ENCODE results near the gene GNB1L. TPM values are rescaled to one million over a fixed set of nuclear protein-coding genes. Genes with fewer than 3 reads are reported as not detected.

Gene GNB1L
- polyA plus RNA-seq, 4 donors = 3.2 to 7.9 (median 3.8) TPM

DNA sequence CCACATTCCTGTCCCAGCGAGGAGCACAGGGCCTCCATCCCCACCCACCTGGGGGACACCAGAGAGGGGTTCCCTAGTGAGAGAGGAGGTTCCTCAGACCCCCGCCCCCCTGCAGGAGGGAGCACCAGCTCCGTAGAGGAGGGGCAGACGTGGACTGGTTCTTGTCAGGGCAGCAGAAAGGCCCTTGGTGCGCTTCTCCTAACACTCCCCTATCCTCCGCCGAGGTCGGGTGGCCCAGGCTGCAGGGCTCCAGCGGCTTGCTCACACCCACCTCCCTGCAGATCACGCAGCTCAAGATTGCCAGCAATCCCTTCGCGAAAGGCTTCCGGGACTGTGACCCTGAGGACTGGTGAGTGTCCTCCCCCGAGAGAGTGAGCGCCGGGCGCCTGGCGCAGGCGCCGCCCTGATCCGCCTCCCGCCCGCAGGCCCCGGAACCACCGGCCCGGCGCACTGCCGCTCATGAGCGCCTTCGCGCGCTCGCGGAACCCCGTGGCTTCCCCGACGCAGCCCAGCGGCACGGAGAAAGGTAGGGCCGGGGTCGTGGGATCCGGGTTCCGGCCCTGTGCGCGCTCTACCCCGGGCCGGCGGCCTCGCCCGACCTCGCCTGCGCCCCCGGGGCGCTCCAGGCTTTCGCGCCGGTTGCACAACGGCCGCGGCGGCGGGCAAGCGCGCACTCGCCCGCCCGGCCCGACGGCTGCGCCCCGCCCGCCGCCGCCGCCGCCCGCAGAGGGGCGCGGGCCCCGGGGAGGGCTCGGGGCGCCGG lies 89.0 kb downstream of the GNB1L start:
- DNase-seq (ENCODE audit: low read depth in 4 of 4, low spot score in 3 of 4) = no peak

DNA sequence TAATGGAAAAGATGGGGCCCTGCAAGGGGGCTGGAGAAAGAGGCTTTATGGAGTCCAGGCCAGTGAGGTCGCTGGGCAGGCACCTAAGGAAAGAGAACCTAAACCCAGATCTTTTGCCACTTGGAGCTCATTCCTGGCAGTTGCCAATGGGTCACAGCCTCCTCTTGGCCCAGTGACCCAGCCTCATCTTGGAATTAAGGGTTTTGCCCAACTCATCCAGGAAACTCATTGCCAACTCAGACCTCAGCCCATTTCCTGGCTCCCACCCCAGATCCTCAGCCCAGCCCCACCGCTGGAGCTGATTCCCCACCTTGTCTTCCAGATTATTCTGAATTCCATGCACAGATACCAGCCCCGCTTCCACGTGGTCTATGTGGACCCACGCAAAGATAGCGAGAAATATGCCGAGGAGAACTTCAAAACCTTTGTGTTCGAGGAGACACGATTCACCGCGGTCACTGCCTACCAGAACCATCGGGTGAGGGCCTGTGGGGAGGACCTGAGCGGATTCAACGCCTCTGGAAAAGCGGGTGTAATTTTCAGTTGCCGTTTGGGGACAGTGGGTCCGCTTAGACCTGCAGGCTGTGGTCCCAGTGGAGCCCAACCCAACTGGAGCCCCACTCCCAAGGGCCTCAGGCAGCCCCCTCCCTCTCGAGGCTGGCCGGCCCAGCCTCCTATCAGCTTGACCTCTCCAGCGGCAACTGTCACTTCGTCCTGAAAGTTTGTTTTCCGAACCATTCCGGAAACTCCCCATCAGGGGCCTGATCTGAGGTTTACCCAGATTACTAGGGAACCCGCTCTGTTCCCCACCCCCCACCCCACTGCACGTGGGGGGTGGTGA lies 89.8 kb downstream of the GNB1L start:
- no peak for DNase-seq (ENCODE audit: low read depth in 4 of 4, low spot score in 3 of 4)

DNA sequence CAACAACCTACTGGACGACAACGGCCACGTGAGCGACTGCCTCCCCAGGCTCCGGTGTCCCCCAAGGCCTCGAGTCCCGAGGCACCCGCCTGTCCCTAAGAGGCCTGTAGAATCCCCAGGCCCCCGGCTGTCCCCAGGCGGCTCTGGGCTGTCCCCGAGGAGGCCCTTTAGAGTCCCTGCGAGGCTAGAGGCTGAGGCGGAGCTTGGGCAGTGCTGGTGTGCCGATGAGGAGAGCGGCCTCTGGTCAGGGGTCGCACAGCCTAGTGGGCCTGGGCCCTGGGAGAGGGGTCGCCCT lies 90.4 kb downstream of the GNB1L start:
- DNase-seq (ENCODE audit: low read depth in 4 of 4, low spot score in 3 of 4) = no peak

DNA sequence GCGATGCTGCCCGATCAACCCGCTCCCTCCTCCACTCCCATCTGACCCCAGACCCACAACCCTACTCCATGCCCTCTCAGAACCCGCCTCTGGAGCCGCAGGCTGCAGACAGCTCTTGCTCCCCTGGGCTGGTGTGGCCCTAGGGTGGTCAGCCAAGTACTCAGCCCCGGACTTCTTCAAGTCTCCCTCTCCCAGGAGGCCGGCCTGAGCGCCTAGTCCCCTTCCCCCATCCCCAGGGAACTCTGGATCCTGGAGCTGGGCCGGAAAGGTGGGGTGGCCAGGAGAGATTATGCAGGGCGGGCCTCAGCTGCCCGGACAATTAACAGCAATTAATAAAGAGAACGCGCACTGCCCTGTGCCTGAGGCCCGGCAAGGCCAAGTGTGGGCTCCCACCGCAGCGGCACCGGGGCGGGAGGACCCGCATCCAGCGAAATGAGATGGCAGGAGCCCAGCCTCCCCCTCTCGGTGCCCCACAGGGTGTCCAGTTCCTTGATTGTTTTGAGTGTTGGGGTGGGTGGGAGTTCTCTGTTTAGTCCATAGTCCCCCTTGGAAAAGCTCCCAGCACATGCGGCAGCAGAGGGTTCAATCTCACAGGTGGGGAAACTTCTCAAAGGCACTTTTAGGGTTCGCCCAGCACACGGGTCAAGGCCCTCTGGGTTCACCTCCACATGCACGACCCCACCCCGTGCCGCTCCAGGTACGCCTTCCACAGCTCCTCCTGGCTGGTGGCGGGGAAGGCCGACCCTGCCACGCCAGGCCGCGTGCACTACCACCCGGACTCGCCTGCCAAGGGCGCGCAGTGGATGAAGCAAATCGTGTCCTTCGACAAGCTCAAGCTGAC lies 91.0 kb downstream of the GNB1L start:
- no peak for DNase-seq (ENCODE audit: low read depth in 4 of 4, low spot score in 3 of 4)

DNA sequence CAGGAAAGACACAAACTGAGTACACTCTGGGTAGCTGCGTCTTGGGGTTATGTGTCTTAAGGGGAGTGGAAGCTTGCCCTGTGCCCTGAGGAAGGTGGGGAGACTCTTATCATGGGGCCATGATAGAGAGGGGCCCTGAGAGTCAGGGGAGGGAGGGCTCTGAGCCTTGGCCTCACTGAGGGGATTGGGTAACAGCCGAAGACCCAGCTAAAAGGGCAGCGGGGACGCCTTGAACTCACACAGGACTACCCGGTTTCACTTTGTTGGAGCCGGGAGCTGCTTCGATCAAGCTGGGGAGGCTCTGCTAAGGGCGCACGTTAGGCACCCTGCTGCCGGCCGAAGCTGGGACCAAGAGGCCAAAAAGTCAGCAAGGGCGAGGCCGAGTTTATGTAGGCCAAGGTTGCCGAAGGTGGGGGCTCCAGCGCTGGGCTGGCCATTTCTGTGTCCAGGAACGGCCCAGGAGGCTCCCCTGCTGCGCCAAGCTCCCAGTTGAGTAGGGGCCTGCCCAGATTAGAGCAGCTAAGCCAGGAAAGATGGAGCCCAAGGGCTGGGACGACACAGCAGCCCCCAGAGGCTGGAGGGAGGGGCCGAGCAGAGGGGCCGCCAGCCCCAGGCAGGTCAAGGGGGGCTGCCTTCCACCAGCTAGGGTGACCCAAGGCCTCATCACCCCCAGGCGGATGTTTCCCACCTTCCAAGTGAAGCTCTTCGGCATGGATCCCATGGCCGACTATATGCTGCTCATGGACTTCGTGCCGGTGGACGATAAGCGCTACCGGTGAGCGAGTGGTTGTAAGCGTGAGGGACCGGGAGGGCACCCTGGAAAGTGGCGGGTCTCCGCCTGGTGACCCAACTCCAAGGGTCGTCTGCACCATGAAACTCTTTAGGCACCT lies 91.9 kb downstream of the GNB1L start:
- DNase-seq (ENCODE audit: low read depth in 4 of 4, low spot score in 3 of 4) = no peak

DNA sequence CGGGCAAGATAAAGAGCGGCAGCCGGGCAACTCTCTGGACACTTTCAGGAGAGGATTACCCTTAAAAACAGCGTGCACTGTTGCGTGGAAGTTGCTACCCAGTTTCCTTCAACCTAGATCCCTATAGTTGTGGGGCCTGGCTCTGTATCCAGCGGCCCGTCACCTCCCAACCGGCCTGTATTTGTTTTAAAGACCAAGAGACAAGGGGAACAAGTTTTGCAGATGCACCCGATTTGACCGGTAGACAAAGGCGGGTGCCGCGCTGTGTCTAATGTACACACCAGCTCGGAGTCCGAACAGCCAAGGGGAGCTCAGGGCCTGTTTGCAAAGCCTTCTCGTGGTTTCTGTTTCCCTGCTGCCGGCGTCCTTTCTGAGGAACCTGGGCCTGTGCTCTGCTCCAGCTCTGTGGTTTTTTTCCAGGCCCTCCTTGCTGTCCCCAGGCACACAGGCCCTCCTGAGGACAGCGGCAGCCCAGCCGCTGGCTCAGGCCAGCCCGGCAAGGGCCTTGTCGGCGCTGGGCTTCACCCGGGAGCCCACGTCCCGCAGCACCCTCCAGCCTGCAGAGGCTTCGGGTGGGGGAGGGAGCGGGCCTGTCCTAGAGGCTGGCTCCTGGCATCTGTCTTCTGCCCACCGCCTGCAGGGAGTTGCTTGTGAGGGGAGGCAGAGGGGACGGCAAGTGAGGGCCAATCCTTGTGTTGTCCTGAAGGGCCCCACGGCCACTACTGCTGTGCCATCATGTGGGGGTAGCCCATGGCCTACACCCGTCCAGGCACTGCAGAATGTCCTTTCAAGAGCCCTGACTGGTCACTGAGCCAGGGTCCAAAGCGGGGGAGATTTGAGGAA lies 92.7 kb downstream of the GNB1L start:
- DNase-seq (ENCODE audit: low read depth in 4 of 4, low spot score in 3 of 4) = no peak

DNA sequence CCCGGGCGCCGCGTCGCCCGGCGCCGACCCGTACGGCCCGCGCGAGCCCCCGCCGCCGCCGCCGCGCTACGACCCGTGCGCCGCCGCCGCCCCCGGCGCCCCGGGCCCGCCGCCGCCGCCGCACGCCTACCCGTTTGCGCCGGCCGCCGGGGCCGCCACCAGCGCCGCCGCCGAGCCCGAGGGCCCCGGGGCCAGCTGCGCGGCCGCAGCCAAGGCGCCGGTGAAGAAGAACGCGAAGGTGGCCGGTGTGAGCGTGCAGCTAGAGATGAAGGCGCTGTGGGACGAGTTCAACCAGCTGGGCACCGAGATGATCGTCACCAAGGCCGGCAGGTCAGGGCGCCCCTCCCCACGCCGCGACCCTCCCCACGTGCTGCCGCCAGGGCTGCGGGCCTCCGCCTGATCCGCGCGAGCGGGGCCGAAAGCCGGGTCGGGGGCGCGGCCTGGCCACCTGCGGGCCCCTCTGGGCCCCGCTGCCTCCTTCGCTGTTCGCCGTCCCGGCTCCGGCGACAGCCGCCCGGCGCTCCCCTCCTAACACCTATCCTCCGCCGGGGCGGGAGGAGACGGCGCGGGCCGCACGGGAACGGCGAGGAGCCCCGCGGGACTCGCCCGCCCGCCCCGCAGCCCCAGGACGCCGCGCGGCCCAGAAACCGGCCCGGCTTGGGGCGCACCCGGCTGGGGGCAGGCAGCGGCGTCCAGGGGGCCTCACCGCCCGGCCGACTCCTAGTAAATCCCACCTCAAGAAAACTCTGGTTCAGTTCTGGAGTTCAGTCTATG lies 93.5 kb downstream of the GNB1L start:
- DNase-seq (ENCODE audit: low read depth in 4 of 4, low spot score in 3 of 4) = no peak

DNA sequence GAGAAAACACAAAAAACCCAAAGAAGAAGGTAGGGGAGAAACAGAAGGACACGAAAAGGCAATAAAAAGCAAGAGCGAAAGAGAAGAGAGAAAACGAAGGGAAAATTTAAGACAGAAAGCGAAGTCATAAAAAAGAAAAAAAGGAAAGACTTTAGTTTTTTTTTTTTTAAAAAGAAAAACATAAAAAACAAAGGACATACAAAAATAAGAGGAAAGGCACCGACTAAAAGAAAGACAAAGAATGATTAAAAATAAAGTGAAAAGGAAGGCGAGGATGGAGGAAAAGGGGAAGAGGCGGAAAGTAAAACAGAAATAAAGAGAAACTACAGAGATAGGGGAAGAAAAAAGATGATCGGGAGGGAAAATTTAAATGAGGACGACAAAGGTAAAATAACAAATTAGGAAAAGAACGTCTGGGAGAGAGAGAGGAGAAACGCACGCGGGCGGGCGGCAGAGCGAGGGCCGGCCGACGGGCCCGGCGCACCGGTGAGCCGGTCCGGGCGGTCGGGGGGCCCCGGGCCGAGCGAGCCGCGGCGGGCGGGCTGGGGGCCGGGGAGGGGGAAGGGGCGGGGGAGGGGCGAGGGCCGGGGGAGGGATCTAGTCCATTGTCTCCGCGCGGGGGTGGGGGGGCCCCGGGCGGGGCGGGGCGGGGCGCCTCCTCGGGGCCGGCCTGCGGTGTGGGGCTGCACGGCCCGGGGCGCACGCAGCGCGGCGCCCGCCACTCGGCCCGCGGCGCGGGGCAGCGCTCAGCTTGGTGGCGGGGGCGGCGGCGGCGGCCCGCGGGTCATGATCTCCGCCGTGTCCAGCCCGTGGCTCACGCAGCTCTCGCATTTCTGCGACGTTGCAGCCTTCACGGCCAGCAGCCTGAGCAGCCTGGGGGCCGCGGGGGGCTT lies 94.4 kb downstream of the GNB1L start, which contains the start of gene TBX1:
Gene TBX1, plus strand, starts transcription at position 721 of the 893 bp plus-strand sequence. Its CDS starts 66 bp downstream, at position 787.
- DNase-seq (ENCODE audit: low read depth in 4 of 4, low spot score in 3 of 4) = no peak

DNA sequence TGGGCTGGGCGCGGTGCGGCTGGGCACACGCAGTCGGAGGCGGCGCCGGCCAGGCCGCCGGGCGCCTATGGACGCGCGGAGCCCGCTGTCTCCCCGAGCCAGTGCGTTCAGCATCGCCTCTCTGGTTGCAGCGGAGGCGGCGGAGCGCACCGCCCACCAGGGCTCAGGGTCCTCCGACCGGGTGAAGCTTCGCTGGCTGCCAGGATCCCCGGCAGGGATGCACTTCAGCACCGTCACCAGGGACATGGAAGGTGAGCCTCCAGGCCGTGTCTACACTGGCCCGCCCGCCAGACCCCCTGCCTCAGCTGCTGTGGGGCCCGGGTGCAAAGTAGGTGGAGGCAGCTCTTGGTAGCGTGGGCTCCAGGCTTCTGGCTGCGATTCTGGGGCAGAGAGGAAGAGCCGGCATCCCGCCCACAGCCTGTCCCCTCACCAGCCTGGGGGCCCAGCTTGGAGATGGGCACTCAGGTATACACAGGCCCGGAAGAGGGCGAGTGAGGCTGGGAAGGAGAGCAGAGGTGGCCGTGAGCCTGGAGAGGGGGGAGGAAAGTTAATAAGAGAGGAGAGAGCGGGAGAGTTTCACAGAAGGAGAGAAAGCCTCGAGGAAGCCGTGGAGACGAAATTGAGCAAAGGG lies 95.1 kb downstream of the GNB1L start:
- DNase-seq (ENCODE audit: low read depth in 4 of 4, low spot score in 3 of 4) = no peak

DNA sequence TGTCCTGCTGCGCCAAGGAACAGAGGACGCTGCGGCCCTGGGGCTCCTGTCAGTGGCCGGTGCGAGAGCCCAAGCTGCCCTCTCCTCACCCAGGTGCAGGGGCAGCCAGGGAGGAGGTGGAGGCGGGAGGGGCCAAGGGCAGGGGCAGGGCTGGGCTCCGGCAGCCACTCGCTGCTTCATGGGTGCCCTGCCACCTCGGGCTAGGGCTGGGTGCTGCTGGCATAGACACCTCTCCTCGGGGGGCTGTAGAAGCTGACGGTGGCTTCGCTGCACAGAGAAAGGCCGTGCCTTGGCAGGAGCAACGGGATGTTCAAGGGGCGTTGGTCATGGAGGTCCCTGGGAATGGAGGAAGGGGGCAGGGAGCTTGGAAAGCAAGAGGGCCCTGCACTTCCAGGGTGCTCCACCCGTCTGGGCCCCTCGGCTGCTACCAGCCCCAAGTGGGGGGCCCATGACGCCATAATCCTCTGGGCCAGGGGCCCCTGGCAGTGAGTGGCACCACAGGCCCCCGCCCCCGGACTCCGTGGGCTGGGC lies 95.7 kb downstream of the GNB1L start:
- no peak for DNase-seq (ENCODE audit: low read depth in 4 of 4, low spot score in 3 of 4)

DNA sequence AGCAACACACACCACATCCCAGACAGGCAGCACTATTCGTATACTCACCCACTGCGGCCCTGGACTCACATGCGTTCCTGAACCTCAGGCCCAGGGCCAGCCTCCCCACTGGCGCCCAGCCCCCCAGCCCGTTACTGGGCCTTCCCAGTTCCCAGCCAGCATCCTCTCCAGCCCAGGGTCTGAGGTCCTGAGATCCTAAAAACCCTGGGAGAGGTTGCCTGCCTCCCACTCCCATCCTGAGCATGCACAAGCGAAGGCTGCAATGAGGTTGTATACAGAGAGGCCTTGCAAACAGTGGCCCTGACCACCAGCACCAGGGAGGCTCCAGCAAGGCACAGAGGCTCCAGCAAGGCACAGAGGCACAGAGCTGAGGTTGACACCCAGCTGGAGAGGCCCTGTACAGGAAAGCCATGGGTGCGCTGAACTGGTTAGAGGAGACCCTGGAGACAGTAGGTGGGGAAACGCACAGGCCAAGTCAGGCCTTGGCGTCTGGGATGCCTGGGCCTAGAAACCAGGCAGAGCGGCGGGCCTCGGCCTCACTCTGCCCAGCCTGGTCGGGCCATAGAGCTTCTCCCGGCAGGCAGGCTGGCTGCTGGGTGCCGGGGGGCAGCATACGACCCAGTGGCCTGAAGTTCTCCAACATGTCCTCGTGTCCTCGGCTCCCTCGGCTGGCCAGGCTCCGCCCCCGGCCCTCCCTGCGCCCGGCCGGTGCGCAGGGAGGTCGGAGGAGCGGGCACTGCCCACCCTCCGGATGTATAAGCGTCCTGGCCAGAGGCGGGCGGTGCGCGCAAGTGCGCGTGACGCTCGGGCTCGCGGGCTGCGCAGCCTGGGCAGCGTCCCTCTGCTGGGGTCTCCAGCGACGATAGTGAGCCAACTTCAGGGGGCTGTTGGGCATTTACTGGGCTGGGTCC lies 96.4 kb downstream of the GNB1L start:
- no peak for DNase-seq (ENCODE audit: low read depth in 4 of 4, low spot score in 3 of 4)

DNA sequence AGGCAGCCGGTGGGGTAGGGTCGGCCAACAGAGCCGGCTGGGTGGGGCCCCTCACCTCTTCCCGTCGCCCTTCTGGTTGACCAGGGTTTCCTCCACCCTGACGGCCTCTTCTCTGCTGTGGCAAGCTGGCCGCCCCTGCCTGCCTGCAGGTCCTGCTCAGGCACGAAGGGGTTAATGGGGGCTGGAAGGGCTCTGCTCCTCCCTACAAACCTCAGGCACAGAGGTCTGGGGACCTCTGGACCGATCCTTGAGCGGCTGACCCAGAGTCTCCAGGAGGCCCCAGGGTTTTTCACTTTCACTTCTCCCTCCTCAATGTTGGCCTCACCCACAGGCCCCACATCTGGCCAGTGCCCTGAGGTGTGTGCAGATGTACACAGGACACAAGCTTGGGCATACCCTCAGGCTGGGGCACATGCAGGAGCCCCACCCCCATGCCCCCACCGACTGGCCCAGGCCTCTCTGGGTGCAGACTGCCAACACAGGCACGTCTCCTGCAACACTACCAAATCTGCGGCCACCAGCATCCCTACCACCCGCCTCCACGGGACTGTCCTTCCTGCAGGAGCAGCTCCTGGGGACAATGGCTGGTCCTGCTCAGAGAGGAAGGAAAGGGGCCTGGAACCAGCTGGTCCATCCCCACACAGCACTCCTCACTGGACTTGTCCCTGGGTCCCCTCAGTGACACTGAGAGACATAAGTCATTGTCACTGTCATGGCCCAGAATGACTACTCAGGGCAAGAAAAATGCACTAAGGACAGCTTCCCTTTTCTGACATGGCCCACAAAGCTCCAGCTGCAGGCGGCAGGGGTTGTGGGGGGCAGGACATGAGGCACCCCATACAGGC lies 97.3 kb downstream of the GNB1L start:
- DNase-seq (ENCODE audit: low read depth in 4 of 4, low spot score in 3 of 4) = no peak

DNA sequence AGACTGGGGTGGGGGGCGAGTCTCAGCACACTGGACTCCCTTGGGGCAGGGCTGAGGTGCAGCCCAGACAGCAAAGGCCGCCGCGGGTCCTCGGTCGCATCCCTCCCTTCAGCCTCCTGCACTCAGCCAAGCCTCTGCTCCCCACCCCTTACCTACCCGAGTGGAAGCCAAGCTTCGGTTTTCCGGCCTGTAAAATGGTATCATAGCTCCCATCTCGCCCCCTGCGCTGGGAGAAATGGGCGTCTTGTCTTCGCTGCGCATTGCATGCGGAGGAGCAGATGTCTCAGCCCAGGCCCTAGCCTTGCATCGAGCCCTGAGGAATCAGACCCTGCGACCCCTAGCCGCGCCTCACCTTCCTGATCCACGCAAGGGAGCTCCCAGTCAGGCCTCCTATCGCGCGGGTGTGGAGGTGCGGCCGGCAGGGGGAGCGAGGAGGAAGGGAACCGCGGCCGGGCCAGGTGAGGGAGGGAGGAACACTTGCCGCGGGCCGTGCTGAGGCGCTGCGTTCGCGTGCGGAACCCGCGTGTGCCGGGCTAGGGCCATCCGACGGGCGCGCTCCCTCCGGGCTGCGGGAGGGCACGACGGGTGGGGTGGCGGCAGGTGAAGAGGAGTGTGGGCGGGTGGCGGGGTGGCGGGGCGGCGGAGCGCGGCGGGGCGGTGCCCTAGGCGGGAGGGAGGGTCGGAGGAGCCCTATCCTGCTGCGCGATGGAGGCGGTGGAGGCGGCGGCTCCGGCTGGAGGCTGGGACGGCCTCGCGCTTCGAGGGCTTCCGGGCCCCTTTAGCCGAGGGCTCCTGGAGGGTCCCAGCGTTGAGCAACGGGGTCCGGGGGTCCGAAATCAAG lies 98.2 kb downstream of the GNB1L start:
- no peak for DNase-seq (ENCODE audit: low read depth in 4 of 4, low spot score in 3 of 4)

DNA sequence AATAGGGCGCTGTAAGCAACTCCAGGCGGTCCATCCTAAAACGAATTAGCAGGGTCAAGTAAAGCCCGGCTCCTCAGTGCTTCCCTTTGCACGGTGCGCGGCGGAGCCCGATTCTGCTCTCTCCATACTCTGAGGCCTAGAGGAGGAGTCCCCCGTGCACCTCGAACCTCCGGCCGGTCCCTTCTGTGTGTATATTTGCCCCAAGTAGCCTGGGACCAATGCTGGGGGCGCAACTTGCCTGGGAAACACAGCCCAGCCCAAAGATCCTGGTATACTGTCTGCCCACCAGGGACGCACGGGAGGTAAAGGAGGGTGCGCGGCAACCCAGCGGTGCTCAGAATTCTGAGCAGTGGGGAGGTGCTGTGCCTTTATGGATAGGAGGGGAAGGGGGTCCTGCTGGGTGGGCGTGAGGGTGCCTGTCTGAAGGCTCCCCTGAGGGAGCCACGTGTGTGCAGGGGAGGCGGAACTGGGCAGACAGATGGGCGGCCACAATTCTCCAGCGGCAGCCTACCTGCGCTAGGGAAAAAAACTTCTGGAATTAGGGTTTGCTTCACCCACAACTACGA lies 98.9 kb downstream of the GNB1L start:
- DNase-seq (ENCODE audit: low read depth in 4 of 4, low spot score in 3 of 4) = no peak
